Measurements from ENCODE around the gene SLF2.

DNA sequence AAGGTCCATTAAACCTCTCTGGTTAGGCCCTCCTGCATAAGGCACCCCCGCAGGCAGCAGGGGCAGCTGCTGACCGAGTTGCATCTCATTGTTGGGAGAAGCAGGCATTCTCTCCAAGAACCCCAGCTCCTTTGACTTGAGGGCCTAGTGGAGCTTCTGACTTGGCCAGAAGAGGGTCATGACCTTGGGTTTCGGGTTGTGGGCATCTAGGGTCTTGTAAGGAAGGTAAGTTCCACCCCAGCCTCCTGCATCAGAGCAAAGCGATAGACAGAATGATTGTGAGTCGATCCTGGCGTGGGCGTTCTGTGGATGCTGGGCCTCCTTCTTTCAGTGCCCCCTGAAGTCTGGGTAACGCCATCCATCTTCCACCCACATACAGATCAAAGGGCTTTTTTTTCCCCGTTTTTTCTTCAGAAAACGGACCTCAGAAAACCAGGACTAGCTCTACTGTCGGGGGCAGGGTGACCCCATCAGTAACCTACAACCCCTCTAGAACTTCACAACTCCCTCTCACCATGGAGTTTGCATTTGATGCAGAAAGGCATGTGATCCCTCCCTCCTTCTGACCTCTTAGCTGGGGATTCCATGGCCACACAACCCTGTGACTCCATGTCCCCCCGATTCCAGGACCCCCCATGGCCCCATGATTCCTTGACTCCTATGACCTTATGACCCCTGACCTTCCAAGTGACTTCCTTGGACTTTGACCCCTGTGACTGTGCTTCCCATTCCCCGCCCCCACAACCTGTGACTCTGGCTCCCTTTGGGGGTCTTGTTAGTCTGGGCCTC, 59.5 kb downstream of the SLF2 start:
- TF ChIP-seq, protein P1, sequence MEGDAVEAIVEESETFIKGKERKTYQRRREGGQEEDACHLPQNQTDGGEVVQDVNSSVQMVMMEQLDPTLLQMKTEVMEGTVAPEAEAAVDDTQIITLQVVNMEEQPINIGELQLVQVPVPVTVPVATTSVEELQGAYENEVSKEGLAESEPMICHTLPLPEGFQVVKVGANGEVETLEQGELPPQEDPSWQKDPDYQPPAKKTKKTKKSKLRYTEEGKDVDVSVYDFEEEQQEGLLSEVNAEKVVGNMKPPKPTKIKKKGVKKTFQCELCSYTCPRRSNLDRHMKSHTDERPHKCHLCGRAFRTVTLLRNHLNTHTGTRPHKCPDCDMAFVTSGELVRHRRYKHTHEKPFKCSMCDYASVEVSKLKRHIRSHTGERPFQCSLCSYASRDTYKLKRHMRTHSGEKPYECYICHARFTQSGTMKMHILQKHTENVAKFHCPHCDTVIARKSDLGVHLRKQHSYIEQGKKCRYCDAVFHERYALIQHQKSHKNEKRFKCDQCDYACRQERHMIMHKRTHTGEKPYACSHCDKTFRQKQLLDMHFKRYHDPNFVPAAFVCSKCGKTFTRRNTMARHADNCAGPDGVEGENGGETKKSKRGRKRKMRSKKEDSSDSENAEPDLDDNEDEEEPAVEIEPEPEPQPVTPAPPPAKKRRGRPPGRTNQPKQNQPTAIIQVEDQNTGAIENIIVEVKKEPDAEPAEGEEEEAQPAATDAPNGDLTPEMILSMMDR (IDR thresholded peaks at IDR 0.05), result no peak
- TF ChIP-seq POLR2A (IDR thresholded peaks at IDR 0.05), result no peak
